Esophagus muscularis mucosa (tissue), 3 donors: ENCODE data around the gene RBMS3.

Source experiments
- CTCF ChIP-seq, 3 experiments: fragments of 200-600 bp in 2 of 3; fragments of 450-650 bp in 1 of 3; sonication (generic) in 2 of 3; IDR thresholded peaks; one replicate each; pipeline ENCODE4 v1.5.1; 2017 to 2019; ENCODE audit warnings: antibody characterized with exemption in 3 of 3, mild to moderate bottlenecking in 2 of 3, moderate library complexity in 1 of 3
- POLR2A ChIP-seq: fragments of 450-650 bp; IDR thresholded peaks from one replicate; pipeline ENCODE4 v1.6.1; 2017; ENCODE audit warnings: antibody characterized with exemption, moderate library complexity, mild to moderate bottlenecking, low read depth

GRCh38 chr3:29511701-29512100, 230.8 kb downstream of the RBMS3 start:
- TF ChIP-seq POLR2A (no peak), CTCF (IDR thresholded peaks at IDR 0.05) (no peak)
